Prostate gland (tissue), 2 donors: Measurements from ENCODE around the gene BRSK2.

Experiments
- CTCF ChIP-seq, 4 experiments: fragments of 200-600 bp in 2 of 4; fragments of 450-650 bp in 2 of 4; sonication (generic) in 2 of 4; IDR thresholded peaks; 1 replicate in 3 of 4; 2 replicates in 1 of 4; pipeline ENCODE4 v1.5.1; 2016 to 2019; ENCODE audit warnings: antibody characterized with exemption in 4 of 4, mild to moderate bottlenecking in 2 of 4, moderate library complexity in 2 of 4
- POLR2A ChIP-seq: fragments of 450-650 bp; IDR thresholded peaks from one replicate; pipeline ENCODE4 v1.6.1; 2016; ENCODE audit warnings: antibody characterized with exemption, mild to moderate bottlenecking
- POLR2AphosphoS5 ChIP-seq: sonication (generic); formaldehyde crosslinking; IDR thresholded peaks from one replicate; pipeline ENCODE4 v1.6.1; 2017; ENCODE audit warnings: antibody characterized with exemption

GRCh38 chr11:1437500-1437899, 47.8 kb downstream of the BRSK2 start:
- TF ChIP-seq POLR2A (no peak), CTCF (IDR thresholded peaks at IDR 0.05) (no peak), POLR2AphosphoS5 (no peak)
